UCSD-AML1 (cell line): Measurements from ENCODE around the gene EIF2B1.

Source experiments
- DNase-seq: peaks from one replicate; lab custom pipeline; 2025; ENCODE audit not compliant: unreplicated experiment; lab: John Stamatoyannopoulos, UW

The EIF2B1 gene

DNA sequence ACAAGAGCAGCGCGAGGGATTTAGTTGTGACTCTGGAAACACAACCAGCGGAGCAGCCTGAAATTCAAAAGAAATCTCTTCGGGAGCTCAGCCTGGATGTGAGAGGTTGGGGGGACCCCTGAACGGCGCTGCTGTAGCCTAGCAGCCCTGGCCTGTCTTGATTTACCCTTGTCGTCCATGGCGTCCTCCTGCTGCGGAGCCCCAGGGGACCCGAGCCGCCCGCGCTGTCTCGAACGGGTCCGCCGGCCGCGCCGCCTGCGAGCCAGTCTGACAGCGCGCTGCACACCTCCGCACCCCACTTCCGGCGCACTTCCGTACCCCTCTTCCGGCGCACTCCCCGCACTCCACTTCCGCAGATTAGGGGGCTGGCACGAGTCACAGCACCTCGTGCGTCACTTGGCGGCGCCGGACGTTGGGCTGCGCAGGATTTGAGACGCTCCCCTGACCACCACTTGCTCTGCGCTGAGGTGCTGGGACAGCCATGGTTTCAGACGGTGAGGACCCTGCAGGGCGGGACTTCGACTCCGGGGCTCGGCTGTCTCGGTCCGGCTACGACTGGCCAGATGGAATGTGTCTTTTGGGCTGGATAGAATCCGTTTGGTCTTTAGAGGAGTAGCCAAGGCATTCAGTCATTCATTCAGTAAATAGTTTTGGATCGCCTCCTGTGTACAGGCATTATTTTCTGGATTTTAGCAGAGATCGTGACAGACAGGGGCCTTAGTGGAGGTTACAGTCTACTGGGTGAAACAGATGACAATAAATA is at the start of gene EIF2B1, which contains the start of gene GTF2H3:
Gene EIF2B1, minus strand, starts transcription at position 308 of the 763 bp plus-strand sequence. Its CDS starts 129 bp downstream, at position 179.
Gene GTF2H3, plus strand, starts transcription at position 451 of the 763 bp plus-strand sequence. Its CDS starts 31 bp downstream, at position 482.
- peak; percentile 98 for DNase-seq

DNA sequence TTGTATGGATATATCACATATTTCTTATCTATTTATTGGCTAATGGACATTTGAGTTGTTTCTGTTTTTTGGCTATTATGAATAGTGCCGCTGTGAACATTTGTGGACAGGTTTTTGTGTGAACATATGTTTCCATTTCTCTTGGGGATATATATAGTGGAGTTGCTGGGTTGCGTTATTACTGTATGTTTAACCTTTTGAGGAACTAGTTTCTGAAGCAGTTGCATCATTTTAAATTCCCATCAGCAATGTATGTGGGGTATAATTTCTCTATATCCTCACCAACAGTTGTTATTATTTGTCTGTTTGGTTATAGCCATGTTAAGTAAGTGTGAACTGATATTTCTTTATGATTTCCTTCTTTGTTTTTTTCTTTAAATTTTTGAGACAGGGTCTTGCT is 48.1 kb upstream of the EIF2B1 start:
- no peak for DNase-seq

DNA sequence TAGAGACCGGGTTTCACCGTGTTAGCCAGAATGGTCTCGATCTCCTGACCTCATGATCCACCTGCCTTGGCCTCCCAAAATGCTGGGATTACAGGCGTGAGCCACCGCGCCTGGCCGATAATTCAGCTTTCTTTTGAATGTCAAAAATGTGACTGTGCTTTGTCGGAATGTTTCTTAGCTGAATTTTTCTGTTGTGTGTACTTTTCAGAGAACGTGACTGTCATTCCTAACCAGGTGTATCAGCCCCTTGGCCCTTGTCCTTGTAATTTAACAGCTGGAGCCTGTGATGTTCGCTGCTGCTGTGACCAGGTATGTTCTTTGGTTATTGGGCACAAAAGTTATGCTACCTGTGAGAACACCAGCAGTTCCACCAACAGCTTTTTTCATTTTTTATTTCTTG is 45.5 kb upstream of the EIF2B1 start:
- DNase-seq: no peak

DNA sequence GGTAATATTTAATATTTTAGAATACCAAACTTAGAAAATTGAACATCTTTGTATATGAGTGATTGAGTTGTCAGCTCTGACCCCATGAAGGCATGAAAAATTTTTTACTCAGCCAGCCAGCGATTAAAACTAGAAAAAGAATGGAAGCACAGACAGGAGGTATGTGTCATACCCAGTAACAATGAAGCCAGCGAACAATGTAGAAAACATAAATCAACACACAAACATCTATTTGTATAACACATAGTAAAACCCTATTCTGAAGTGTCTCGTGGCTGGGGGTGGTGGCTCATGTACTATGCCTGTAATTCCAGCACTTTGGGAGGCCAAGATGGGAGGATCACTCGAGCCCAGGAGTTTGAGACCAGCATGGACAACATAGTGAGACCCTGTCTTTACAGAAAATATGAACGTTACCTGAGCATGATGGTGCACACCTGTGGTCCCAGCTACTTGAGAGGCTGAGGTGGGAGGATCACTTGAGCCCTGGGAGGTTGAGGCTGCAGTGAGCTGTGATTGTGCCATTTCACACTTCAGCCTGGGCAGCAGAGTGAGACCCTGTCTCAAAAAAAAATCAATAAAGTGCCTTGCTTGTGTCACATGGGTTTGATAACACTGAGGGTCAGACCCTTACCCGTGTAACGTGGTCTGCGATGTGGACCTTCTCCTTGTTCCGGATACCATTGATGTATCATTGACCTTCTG is 43.3 kb upstream of the EIF2B1 start:
- no peak for DNase-seq

DNA sequence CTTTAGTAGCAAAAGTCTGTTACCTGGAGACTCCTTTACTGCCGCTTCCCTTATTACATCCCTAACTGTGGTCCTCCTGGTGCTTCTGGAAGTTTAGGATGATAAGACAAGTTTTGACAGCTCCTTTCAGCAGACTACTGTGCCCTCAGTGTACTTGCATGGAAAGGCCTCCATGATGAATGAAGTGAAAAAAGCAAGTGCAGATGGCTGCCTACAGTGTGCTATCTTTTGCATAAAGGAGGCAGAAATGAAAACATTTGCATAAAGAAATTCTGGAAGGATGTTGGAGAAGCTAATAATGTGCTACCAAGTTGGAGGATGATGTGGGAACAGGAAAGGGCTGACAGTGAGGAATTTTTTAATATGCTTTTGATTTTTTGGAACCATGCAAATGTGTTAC is 42.0 kb upstream of the EIF2B1 start:
- DNase-seq: no peak

DNA sequence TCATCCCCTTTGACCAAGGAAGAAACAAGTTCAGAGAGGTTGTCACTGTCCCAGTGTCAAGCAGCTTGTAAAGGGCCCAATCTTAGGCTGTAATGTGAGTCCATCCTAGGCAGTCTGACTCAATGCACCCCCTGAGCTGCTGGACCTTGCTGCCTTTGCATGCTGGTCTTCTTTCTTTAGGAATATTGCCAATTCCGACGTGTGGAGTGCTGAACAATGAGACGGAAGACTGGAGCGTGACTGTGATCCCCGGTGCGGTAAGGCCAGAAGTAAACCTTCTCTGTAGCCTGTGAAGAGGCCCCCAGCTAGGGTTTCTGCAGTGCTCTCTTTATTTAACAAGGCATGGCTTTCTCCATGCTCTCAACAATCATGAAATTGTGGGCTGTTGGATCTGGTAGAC is 38.4 kb upstream of the EIF2B1 start:
- DNase-seq: no peak

DNA sequence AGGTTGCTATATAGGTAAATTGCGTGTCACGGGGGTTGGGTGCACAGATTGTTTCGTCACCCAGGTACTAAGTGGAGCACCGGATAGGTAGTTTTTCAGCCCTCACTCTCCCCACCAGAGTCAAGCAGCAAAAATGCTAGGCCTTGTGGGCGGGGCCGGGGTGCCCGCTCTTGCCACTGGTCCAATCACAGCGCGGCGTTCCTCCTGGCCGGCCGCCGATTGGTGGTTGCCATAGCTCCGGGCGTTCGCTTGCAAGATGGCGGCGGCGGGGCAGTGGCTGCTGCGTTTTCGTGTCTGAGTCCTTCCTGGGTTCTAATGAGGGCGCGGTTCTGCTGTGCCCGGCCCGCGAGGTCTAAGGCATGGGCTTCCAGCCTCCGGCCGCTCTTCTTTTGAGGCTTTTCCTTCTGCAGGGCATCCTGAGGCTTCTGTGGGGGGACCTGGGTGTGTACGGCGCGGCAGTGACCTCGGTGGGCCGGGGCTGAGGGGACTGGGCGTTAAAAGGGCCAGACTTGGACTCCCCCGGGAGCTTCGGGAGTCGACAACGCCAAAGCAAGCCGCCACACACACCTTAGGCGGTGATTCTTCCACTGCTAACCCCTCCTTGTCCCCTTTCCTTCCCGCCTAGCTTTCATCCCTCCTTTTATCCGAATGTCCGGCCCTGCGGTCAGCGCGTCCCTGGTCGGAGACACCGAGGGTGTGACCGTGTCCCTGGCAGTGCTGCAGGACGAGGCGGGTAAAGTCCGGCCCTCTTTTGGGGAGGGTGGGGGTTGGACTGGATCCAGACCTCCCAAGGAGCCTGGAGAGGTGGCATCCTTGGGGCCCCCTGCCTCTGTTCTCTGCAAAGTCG is 37.6 kb upstream of the EIF2B1 start, which contains the start of gene TCTN2:
Gene TCTN2, plus strand, starts transcription at position 232 of the 847 bp plus-strand sequence. Its CDS starts 128 bp downstream, at position 360.
- DNase-seq: peak; percentile 88

DNA sequence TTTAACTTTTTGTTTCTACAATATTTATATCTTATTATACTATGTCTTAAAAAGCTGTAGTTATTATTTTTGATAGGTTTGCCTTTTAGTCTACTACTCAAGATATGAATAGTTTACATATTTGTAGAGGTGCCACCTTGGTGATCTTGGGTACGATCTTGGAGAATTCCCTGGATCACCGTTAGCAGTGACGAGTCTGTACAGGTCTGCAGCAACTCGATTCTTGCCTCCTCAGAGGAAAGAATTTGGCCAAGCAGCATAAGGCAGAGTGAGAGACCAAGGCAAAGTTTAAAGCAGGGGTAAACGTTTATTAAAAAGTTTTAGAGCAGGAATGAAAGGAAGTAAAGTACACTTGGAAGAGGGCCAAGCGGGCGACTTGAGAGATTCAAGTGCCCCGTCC is 34.3 kb upstream of the EIF2B1 start:
- DNase-seq: no peak

DNA sequence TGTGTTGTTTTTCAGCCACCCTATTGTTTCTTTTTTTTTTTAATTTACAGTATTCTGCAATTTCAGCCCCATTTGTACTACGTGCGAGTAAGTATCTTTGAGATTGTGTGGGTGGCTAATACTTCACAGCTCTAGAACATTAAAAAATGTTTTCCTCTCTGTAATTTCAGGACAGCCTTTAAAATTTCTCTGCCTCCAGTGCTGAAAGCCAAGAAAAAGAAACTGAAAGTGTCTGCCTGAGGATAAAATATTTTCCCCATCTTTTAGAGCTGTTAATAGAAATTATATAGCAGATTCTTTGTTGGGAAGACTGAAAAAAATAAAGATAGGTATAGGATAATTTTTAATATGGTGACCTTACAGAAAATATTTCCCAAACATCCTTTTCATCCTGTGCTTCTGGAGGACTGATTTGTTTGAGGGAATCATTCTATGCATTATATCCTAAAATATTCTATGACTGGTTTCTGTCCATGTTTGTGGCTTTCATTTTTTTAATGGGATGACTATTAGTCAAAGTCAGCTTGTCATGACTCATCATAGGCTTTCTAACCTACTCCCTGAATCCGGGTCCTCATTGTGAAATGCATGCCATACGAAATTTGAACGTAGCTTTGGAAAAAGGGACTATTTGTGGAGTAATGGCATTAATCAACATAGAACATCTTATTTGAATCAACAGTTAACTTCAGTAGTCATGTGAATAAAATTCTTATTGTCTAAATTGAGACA is 26.7 kb upstream of the EIF2B1 start:
- no peak for DNase-seq

DNA sequence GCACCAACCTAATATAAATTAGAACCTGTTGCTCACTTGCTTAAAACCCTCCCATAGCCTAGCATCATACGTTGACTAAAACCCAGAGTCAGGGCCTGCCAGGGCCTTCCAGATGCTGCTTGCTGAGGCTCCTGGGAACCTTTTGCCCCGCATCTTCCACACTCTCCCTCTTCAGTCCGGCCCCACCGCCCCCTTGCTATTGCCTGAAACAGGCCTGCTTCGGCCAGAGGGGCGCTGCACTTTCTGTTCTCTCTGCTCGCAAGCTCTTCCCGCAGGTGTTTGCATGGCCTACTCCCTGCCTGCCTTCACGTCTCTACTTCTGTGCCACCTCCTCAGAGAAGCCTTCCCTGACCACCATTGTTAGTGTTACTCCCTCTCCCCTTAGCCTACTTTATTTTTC is 23.7 kb upstream of the EIF2B1 start:
- no peak for DNase-seq

DNA sequence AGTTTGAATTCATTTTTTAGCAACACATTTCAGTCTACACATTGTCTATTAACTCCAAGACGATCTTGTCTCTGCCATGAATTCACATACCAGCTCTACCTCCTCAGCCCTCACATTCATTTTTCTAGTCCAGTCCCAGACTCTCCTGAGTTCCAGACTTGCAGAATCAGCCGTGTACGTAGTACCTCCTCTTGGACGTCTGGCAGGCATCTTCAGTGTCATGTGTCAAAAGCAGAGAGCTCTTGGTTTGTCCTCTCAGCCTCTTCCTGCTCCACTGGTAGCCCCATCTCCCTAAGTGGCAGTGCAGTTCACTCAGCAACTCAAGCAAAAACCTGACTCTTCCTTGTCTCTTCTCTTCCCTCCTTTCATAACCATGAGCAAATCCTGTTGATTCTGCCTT is 22.9 kb upstream of the EIF2B1 start:
- DNase-seq: no peak

DNA sequence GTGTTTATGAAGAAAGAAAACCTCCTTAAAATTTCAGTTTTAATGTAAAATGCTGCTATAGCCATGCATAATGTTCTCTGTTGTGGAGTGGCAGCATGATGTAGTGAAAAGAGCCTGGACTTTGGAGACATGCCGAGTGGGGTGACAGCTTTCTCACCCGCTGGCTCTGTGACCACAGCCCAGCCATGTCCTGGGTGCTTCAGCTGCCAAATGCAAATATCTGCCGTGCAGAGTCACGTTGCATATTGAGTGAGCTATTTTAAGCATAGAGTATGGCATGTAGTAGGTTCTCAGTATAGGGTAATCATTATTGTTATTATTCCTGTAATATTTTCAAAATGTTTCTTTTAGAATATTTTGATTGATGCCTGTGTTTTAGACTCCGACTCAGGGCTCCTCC is 21.9 kb upstream of the EIF2B1 start:
- DNase-seq: no peak

DNA sequence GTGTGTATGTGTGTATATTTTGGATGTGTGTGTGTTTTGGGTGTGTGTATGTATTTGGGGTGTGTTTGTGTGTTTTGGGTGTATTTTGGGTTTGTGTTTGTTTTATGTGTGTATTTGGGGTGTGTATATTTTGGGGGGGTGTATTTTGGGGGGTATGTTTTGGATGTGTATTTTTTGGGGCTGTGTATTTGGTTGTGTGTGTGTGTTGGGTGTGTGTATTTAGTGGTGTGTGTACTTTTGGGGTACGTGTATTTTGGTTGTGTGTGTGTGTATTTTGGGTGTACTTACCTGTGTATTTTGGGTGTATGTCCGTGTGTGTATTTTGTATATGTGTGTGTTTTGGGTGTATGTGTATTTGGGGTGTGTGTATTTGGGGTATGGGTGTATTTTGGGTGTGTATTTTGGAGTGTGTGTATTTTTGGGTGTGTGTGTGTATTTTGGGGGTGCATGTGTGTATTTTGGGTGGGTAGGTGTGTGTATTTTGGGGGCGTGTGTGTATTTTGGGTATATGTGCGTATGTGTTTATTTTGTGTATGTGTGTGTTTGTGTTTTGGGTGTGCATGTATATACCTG is 20.7 kb upstream of the EIF2B1 start:
- DNase-seq: no peak

DNA sequence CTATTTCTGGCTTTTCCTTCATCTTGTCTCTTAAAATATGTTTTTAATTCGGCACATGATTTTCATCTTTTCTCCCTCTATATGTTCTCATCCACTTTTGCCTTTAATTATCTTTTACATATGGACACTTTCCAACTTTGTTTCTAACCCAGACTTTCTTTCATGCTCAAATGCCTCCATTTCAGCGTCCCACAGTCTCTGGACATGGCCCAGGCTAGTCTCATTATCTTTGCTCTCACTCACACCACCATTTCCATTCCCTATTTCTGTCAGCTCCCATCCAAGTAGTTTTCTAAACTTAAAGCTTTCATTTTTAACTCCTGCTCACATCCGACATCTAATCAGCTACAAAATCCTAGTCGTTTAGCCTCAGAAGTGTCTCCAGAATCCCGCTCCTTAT is 14.9 kb upstream of the EIF2B1 start:
- no peak for DNase-seq

DNA sequence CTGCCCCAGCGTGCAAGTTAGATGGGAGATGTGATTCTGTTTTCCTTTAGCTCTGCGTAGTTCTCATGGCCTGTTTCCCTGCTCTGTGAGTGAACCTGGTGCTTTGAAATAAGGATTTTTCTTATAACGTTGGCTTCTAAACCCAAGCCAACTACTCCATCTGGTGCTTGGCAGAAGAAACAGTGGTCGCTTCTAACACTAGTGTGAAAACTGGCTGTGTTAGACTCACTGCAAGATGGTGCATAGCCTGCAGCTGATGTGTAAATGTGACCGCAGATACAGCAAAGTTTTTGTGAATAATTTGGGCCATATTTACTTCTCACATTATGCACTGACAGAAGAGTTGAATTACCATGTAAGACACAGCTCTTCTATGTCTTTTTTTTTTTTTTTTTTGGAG is 12.4 kb upstream of the EIF2B1 start:
- no peak for DNase-seq

DNA sequence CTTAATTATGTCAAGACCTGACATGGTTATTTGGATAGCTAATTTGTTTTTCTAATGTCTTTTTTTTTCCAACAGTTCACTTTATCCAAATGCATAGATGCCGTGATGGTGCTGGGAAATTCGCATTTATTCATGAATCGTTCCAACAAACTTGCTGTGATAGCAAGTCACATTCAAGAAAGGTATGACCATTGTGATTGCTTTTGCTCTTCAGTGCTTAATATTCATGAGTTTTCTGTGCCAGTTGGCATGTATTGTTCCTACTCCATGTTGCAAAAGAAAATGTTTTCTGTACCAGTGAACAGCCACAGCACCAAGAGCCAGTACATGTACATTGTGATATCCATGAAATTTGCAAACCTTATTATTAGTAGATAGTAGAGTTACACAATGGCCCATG is 11.9 kb upstream of the EIF2B1 start:
- no peak for DNase-seq

DNA sequence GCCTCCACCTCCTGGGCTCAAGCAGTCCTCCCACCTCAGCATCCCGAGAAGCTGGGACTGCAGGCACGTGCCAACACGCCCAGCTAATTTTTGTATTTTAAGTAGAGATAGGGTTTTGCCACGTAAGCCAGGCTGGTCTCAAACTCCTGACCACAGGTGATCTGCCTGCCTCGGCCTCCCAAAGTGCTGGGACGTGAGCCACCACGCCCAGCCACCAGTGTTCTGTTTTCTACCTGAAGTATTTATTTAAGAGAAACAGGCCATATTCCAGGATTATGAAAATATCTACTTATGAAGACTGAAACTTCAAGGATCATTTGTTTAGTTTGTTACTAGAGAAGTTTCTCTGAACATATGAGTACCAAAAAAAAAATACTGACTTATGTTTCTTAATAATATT is 10.4 kb upstream of the EIF2B1 start:
- no peak for DNase-seq

DNA sequence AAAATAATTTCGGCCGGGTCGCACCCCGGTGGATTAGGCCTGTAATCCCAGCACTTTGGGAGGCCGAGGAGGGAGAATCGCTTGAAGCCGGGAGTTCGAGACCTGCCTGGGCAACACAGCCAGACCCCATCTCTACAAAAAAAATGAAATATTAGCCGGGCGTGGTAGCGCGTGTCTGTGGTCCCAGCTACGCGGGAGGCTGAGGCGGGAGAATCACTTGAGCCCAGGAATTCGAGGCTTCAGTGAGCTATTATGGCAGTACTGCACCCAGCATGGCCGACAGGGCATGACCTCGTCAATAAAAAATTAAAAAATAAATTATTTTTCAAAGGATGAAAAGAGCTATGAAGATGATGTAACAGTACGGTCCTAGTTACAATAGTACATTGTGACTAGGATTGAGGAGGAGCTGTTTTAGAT is 666 bp upstream of the EIF2B1 start:
- peak; percentile 30 for DNase-seq

DNA sequence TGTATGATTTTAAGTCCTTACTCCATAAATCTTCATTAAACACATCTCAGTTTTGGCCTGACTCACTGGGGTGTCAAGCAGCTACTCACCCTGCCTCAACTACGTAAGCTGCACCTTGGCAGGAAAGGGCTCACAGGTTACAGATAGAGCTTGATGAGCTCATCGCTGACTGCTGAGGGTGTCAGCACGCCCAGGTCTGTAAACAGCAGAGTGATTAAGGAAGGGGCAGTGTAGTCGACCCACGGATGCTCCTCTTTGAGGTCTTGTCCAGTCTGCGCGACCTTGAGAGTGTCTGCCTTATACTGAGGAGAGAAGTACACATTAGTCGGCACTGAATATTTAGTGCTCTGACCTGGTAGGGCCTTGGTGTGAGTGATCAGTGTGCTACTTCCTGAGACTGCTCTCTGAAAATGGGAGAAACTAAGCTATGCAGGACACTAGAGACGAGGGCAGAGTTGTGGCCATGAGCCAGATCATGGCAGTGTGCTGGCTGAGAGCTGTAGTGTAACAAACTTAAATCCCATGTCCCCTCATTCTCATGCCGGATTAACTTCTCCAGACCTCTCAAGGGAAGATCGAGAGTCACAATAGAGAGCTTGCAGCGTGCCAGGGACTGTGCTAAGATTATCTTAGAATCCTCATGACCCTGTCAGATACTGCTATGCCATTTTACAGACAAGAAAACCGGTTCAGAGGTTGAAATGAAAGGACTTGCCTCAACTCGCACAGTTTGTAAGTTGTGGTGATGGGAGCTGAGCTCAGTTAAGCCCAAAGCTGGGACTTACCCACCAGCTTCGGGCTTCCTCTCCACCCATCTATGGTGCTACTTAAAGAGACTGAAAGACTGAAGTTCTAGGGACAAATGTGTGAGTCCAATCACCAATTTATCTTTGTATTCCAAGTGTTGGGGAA is 11.6 kb downstream of the EIF2B1 start:
- no peak for DNase-seq
